GM12874 (cell line): ENCODE measurements around the gene ASCL1.
A peak's percentile ranks its signal among the peaks of the same experiment; 100 is the strongest.

ENCODE experiments used
- TF ChIP-seq, protein P1 (sequence below): IDR thresholded peaks from 2 replicates; pipeline ENCODE4 v1.5.1; 2011; ENCODE audit warnings: low read depth, mild to moderate bottlenecking, control low read depth, low read length, moderate library complexity; ENCODE audit not compliant: insufficient read depth

ASCL1 gene

DNA sequence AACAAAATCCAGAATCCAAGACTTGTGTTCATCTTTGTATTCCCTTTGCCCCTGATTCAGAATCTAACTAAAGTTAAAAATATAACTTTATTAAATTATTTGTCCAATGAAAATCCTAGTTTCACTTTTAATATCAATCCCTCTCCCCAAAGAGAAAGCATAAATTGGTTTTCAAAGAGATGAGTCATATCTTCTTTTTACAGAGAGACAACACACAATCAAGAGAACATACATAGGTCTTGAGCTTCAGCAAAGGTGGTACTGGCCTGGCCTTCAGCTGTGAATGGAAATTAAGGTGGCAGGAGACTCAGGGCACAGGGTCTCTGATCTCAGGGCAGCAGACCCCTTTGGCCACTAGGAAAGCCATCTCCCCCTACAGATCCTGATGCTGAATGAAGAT, 4.3 kb upstream of the ASCL1 start:
- TF ChIP-seq, protein P1, sequence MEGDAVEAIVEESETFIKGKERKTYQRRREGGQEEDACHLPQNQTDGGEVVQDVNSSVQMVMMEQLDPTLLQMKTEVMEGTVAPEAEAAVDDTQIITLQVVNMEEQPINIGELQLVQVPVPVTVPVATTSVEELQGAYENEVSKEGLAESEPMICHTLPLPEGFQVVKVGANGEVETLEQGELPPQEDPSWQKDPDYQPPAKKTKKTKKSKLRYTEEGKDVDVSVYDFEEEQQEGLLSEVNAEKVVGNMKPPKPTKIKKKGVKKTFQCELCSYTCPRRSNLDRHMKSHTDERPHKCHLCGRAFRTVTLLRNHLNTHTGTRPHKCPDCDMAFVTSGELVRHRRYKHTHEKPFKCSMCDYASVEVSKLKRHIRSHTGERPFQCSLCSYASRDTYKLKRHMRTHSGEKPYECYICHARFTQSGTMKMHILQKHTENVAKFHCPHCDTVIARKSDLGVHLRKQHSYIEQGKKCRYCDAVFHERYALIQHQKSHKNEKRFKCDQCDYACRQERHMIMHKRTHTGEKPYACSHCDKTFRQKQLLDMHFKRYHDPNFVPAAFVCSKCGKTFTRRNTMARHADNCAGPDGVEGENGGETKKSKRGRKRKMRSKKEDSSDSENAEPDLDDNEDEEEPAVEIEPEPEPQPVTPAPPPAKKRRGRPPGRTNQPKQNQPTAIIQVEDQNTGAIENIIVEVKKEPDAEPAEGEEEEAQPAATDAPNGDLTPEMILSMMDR = no peak

DNA sequence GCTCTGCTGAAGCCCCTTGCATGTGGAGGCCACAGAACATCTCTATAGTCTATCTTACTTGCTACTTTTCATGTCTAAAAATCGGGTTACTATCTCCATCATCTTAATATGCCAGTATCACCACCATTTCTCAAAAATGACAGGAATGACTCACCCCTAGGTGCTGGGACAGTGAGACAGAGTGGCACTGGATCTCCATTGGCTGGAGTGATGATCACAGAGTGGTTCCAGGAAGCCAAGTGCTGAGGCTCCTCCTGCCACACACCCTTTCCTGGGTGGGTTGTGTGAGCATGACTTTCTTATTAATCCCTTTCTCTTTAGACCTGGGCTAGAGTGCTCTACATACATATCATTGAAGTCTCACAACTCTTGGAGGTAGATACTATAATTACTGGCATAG, 3.3 kb upstream of the ASCL1 start:
- TF ChIP-seq, protein P1 = no peak

DNA sequence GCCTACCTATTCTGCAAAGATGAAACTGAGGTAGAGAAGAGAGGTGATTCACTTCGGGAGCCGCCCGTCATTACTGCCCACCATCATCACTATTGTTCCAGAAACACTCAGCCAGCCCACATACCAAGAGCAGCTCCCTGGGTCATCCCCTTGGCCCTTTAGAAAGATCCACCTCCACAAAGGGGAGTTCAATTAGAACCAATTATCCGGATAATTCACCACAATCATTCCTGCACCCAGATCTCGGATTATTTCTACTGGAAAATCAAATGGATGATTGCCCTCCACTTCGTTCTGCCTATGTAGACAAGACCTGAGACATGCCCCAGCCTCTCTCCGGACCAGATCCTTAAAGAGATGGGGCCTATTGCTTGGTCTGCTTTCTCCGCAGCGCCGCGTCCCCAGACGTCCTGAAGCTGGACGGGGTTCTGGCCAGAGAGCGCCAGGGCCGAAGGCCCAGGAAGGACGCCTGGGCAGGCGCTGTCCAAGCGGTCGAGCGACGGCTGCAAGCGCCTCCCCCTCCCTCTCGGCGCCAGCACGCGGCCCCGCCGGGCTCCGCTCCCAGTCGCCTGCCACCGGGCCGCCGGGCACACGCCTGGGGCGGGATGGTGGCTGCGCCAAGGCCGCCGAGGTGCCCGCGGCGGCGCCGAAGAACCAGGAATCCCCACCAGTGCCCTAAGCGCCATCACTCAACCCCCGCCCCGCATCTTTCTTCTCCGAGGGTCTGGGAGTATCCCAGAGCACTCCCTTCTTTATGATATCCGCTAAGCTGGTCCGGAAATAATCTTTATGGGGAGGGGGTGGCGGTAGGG, 1.3 kb upstream of the ASCL1 start:
- TF ChIP-seq, protein P1 = no peak

DNA sequence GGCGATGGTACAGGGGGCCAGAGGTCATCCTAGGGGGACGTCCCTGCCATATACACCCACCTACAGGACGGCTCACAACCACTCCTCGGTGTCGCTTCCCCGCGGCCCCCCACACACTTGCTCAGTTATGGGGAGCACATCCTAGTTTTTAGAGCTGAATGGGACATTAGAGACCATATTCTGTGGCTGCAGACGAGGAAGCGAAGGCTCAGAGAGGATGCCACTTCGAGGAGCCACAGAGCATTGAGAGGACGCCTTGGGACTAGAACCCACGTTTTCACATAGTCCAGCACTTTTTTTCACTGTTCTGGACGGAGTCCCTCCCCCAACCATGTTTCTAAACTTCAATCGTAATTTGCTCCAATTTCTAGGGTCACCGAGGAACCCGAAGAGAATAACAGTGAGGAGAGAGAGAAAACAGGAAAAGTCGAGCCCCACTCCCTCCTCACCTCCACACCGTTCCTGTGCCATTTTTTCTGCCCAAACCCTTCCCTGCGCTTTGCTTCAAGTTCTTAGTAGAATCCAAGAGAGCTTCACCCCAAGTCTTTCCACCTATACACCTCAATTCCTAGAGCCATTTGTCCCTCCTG, 641 bp upstream of the ASCL1 start:
- TF ChIP-seq, protein P1 = no peak

DNA sequence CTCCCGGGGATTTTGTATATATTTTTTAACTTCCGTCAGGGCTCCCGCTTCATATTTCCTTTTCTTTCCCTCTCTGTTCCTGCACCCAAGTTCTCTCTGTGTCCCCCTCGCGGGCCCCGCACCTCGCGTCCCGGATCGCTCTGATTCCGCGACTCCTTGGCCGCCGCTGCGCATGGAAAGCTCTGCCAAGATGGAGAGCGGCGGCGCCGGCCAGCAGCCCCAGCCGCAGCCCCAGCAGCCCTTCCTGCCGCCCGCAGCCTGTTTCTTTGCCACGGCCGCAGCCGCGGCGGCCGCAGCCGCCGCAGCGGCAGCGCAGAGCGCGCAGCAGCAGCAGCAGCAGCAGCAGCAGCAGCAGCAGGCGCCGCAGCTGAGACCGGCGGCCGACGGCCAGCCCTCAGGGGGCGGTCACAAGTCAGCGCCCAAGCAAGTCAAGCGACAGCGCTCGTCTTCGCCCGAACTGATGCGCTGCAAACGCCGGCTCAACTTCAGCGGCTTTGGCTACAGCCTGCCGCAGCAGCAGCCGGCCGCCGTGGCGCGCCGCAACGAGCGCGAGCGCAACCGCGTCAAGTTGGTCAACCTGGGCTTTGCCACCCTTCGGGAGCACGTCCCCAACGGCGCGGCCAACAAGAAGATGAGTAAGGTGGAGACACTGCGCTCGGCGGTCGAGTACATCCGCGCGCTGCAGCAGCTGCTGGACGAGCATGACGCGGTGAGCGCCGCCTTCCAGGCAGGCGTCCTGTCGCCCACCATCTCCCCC, 777 bp downstream of the ASCL1 start:
- TF ChIP-seq, protein P1 = 0 out of 2 replicates have a peak, but pooled peaks have one; percentile 8

DNA sequence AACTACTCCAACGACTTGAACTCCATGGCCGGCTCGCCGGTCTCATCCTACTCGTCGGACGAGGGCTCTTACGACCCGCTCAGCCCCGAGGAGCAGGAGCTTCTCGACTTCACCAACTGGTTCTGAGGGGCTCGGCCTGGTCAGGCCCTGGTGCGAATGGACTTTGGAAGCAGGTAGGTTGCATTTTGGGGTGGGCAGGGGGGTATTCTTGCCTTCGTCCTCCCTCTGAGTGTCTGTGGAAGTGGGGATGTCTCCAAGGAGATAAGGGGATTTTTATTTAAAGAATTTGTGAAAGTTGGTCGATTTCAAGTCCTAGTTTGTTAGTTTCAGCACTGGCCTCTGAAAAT, 1.3 kb downstream of the ASCL1 start:
- TF ChIP-seq, protein P1 = no peak

DNA sequence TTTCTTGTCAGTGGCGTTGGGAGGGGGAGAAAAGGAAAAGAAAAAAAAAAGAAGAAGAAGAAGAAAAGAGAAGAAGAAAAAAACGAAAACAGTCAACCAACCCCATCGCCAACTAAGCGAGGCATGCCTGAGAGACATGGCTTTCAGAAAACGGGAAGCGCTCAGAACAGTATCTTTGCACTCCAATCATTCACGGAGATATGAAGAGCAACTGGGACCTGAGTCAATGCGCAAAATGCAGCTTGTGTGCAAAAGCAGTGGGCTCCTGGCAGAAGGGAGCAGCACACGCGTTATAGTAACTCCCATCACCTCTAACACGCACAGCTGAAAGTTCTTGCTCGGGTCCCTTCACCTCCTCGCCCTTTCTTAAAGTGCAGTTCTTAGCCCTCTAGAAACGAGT, 1.9 kb downstream of the ASCL1 start:
- TF ChIP-seq, protein P1 = no peak
